K562 (cell line): ENCODE measurements around the gene AMBRA1. TPM values are rescaled to one million over a fixed set of nuclear protein-coding genes. Genes with fewer than 3 reads are reported as not detected.
A peak's percentile ranks its signal among the peaks of the same experiment; 100 is the strongest.

Experiments
- ATAC-seq: fragments of 200-7000 bp; cut with Tn5 transposase; 3 replicates; pipeline ENCODE4 v1.9.1; 2020; ENCODE audit warnings: moderate library complexity
- BruUV-seq: library from RNA; stranded (reverse); fragments of 400-500 nt; replicated peaks from 2 replicates; lab custom pipeline; 2021; lab: Mats Ljungman, UMichigan
- CTCF ChIA-PET: fragments of 300-600 bp; formaldehyde crosslinking; extraction: SDS; loops from one replicate; lab custom pipeline; 2021; ENCODE audit warnings: low intra/inter-chr PET ratio; lab: Yijun Ruan, JAX
- POLR2A ChIA-PET: fragments of 300-600, 350-650 bp; sonication (Branson Sonifier 250); formaldehyde crosslinking; extraction: SDS; loops from one replicate; lab custom pipeline; 2021; ENCODE audit warnings: antibody characterized with exemption, inconsistent platforms; lab: Yijun Ruan, JAX
- DNase-seq, 4 experiments: peaks; one replicate each; pipeline versions ENCODE4 v3.0.0 to v3.0.0-alpha.2; 2011 to 2018; ENCODE audit warnings: low spot score in 3 of 4, mixed read lengths in 3 of 4; ENCODE audit errors: extremely low read depth in 1 of 4
- FAIRE-seq: peaks from 2 replicates; lab custom pipeline; 2011; peaks lifted over from hg19 to GRCh38; lab: Jason Lieb, UNC
- H2AFZ ChIP-seq: 2 replicates; pipeline ENCODE4 v1.6.0; 2011; ENCODE audit warnings: low read depth, low read length, control low read depth, inconsistent platforms
- H3K27ac ChIP-seq: fragments of 200-600 bp; 3 replicates; pipeline ENCODE4 v1.8.0; 2011; ENCODE audit warnings: low read depth, mild to moderate bottlenecking, control low read depth, inconsistent platforms, low read length, moderate library complexity, mixed read lengths; ENCODE audit errors: extremely low read depth
- H3K27me3 ChIP-seq, 2 experiments: fragments of 300-600 bp in 1 of 2; 2 replicates in 1 of 2; 3 replicates in 1 of 2; pipeline versions ENCODE4 v1.6.0 to v1.8.0; 2011; ENCODE audit warnings: inconsistent platforms in 2 of 2, low read length in 2 of 2, mild to moderate bottlenecking in 1 of 2, mixed read lengths in 1 of 2, moderate library complexity in 1 of 2; ENCODE audit not compliant: control insufficient read depth in 2 of 2, insufficient read depth in 2 of 2
- H3K36me3 ChIP-seq: fragments of 300-600 bp; 3 replicates; pipeline ENCODE4 v1.8.0; 2011; ENCODE audit warnings: mild to moderate bottlenecking, low read length, inconsistent platforms; ENCODE audit not compliant: control insufficient read depth, insufficient read depth
- H3K4me1 ChIP-seq, 2 experiments: fragments of 200-600 bp in 1 of 2; replicated peaks in 1 of 2; 2 replicates in 1 of 2; 3 replicates in 1 of 2; pipeline versions ENCODE4 v1.5.1 to v1.8.0; 2011; ENCODE audit warnings: inconsistent platforms in 2 of 2, low read length in 2 of 2, mild to moderate bottlenecking in 1 of 2, mixed read lengths in 1 of 2, moderate library complexity in 1 of 2; ENCODE audit not compliant: control insufficient read depth in 2 of 2, insufficient read depth in 2 of 2
- H3K4me2 ChIP-seq: 2 replicates; pipeline ENCODE4 v1.6.1; 2011; ENCODE audit warnings: low read length, control low read depth, inconsistent platforms, mixed read lengths; ENCODE audit not compliant: insufficient read depth
- H3K4me3 ChIP-seq: fragments of 200-600 bp; sonication (generic), shearing (Covaris generic); 2 replicates; pipeline ENCODE4 v1.5.1; 2016; ENCODE audit warnings: control low read depth, inconsistent platforms
- H3K79me2 ChIP-seq: fragments of 200-600 bp; 3 replicates; pipeline ENCODE4 v1.8.0; 2011; ENCODE audit warnings: low read length, inconsistent platforms; ENCODE audit not compliant: control insufficient read depth, insufficient read depth
- H3K9ac ChIP-seq, 2 experiments: 2 replicates each; pipeline versions ENCODE4 v1.6.0 to v1.6.1; 2011; ENCODE audit warnings: low read depth in 2 of 2, low read length in 2 of 2, control low read depth in 1 of 2, inconsistent platforms in 1 of 2, mild to moderate bottlenecking in 1 of 2, mixed read lengths in 1 of 2; ENCODE audit not compliant: insufficient read depth in 1 of 2
- H3K9me1 ChIP-seq: one replicate; pipeline ENCODE4 v1.6.0; 2011; ENCODE audit warnings: inconsistent platforms, mild to moderate bottlenecking, low read length, moderate library complexity; ENCODE audit not compliant: control insufficient read depth, insufficient read depth
- H3K9me3 ChIP-seq: replicated peaks from 2 replicates; pipeline ENCODE4 v1.5.1; 2011; ENCODE audit warnings: low read depth, low read length, inconsistent platforms; ENCODE audit not compliant: control insufficient read depth, insufficient read depth
- H4K20me1 ChIP-seq: replicated peaks from 2 replicates; pipeline ENCODE4 v1.6.1; 2011; ENCODE audit warnings: low read length, inconsistent platforms, mixed read lengths; ENCODE audit not compliant: control insufficient read depth, insufficient read depth
- CEBPZ ChIP-seq: fragments of 150-350 bp; IDR thresholded peaks from 2 replicates; pipeline ENCODE4 v1.6.1; 2014; ENCODE audit warnings: low read depth, mild to moderate bottlenecking, low read length, borderline replicate concordance
- ELF2 ChIP-seq: fragments of 250-450 bp; sonication (Bioruptor Pico); IDR thresholded peaks from 2 replicates; pipeline ENCODE4 v1.5.0; 2021; ENCODE audit warnings: mild to moderate bottlenecking
- NCOA4 ChIP-seq: fragments of 450-650 bp; IDR thresholded peaks from 2 replicates; pipeline ENCODE4 v1.6.1; 2018; ENCODE audit warnings: mild to moderate bottlenecking; ENCODE audit not compliant: partially characterized antibody
- NFIC ChIP-seq: fragments of 450-650 bp; IDR thresholded peaks from 2 replicates; pipeline ENCODE4 v1.6.1; 2017; ENCODE audit warnings: mild to moderate bottlenecking, inconsistent platforms
- SP2 ChIP-seq: IDR thresholded peaks from 2 replicates; pipeline ENCODE4 v1.6.1; 2011; ENCODE audit warnings: mild to moderate bottlenecking, low read depth, low read length, moderate library complexity; ENCODE audit not compliant: poor library complexity, severe bottlenecking; ENCODE audit errors: extremely low read depth
- ZNF583 ChIP-seq: fragments of 250-450 bp; sonication (Bioruptor Pico); IDR thresholded peaks from 2 replicates; pipeline ENCODE4 v1.4.0; 2020
- WGBS: fragments of 100-300 bp; shearing (Covaris generic); methylation state at CpG from one replicate; pipeline ENCODE4 v1.1.6; 2016; ENCODE audit warnings: low coverage, mixed read lengths; ENCODE audit not compliant: insufficient coverage; ENCODE audit errors: missing lambda C conversion rate; 5-methylcytosine and 5-hydroxymethylcytosine counted together
- in situ Hi-C: fragments of 300-500 bp; cut with MboI; formaldehyde crosslinking; loops from 4 replicates; pipeline ENCODE4 v1.15.0; 2018; ENCODE audit warnings: inconsistent platforms, mixed read lengths
- intact Hi-C: fragments of 100-400 bp; cut with micrococcal nuclease; formaldehyde crosslinking; loops from 2 replicates; pipeline ENCODE4 v1.14.2; 2022
- polyA plus RNA-seq, 8 experiments: library from polyadenylated mRNA; depleted of rRNA in 4 of 8; stranded (reverse) in 5 of 8; unstranded in 3 of 8; fragments of >200 nt; fragmentation: Nextera tagmentation in 2 of 8; fragmentation: Illumina TruSeq in 1 of 8; extraction: Ambion mirVana in 2 of 8; extraction: Trizol in 1 of 8; gene quantifications; 2 replicates each; pipeline versions ENCODE4 v1.2.1 to v1.2.3, GENCODE V29; 2011 to 2014; ENCODE audit warnings: inconsistent platforms in 1 of 8, missing spikeins in 1 of 8
- total RNA-seq, 7 experiments: library from RNA; depleted of rRNA in 6 of 7; stranded (reverse); fragments of >200 nt in 6 of 7; fragmentation: Illumina TruSeq in 2 of 7; extraction: Trizol in 2 of 7; gene quantifications; 2 replicates each; pipeline versions ENCODE4 v1.2.1 to v1.2.3, GENCODE V29; 2011 to 2021; ENCODE audit warnings: low replicate concordance in 1 of 7
- TF ChIP-seq, protein P1 (sequence below): fragments of 450-650 bp; formaldehyde crosslinking; IDR thresholded peaks from 2 replicates; pipeline ENCODE4 v1.4.0; 2022; ENCODE audit warnings: missing genetic modification characterization
- TF ChIP-seq, protein P2 (sequence below): sonication (generic); formaldehyde crosslinking; IDR thresholded peaks from 2 replicates; pipeline ENCODE4 v1.8.0; 2022; ENCODE audit warnings: mild to moderate bottlenecking, missing genetic modification reagents

The AMBRA1 gene
- total and polyA plus RNA-seq, 9 of the 15 experiments (the other 6 are each of a cell fraction or from before 2014, with no cell fraction given), result 0.15 to 24.5 (median 13.0) TPM

- TF ChIP-seq ZNF583 (no peak), SP2 (no peak)
Measured at GRCh38 chr11:46414879-46415278, 178.9 kb downstream of the AMBRA1 start (continued).

DNA sequence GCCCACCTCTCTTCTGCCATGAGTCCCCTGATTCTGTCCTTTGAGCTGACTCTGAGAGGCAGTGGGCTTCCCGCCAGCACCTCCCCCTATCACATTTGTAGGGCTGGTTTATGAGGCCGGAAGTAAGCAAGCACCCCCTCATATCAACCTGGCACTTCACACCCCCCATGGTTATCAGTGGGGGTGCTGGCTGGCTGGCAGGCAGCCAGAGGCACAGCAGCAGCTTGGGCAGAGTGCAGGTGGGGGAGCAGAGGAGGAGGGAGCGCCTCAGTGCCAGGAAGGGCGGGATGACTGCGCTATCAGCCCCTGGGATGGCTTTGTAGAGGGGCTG, 179.4 kb downstream of the AMBRA1 start:
- ATAC-seq (no peak), DNase-seq (no peak), FAIRE-seq (no peak)
- no peaks in the 10 kb centered on the region for H3K79me2 ChIP-seq
- 95% methylated on average over 5 of the region's 5 CpGs for WGBS
- H3K4me1 ChIP-seq, result peaks cover 0 to 4% of the 10 kb centered on the region in 2 experiments; a peak in 1 of 5 replicates
- H3K27me3 ChIP-seq, result no peaks in the 10 kb centered on the region
- ChIA-PET CTCF (no interaction called here), POLR2A (interaction anchor here (0.6 to 1.2 kb wide), 4 partner anchors 17 to 223 kb away, joined by 3 to 4 read pairs (median 3); no protein-coding TSS in a partner anchor)
- no peaks in the 10 kb centered on the region; the same call in none of the 2 replicates for H4K20me1 ChIP-seq
- H3K27ac ChIP-seq, result no peak overlapping the region
- TF ChIP-seq, protein P1, sequence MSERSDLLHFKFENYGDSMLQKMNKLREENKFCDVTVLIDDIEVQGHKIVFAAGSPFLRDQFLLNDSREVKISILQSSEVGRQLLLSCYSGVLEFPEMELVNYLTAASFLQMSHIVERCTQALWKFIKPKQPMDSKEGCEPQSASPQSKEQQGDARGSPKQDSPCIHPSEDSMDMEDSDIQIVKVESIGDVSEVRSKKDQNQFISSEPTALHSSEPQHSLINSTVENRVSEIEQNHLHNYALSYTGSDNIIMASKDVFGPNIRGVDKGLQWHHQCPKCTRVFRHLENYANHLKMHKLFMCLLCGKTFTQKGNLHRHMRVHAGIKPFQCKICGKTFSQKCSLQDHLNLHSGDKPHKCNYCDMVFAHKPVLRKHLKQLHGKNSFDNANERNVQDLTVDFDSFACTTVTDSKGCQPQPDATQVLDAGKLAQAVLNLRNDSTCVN (CRISPR knock-in tag), result no peak
- TF ChIP-seq CEBPZ, result no peak
- no peak for TF ChIP-seq ELF2 (CRISPR knock-in tag)
- peak; percentile 50; the same call in 1 of the 2 replicates for TF ChIP-seq NFIC
- TF ChIP-seq NCOA4, result no peak
- TF ChIP-seq, protein P2, sequence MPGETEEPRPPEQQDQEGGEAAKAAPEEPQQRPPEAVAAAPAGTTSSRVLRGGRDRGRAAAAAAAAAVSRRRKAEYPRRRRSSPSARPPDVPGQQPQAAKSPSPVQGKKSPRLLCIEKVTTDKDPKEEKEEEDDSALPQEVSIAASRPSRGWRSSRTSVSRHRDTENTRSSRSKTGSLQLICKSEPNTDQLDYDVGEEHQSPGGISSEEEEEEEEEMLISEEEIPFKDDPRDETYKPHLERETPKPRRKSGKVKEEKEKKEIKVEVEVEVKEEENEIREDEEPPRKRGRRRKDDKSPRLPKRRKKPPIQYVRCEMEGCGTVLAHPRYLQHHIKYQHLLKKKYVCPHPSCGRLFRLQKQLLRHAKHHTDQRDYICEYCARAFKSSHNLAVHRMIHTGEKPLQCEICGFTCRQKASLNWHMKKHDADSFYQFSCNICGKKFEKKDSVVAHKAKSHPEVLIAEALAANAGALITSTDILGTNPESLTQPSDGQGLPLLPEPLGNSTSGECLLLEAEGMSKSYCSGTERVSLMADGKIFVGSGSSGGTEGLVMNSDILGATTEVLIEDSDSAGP, result no peak
- no peaks in the 10 kb centered on the region for H3K9me1 ChIP-seq
- BruUV-seq, result no TSS peak
- in situ Hi-C loops (no loop called here), intact Hi-C loops (loop anchor here (5.0 kb wide), 1 partner anchor 123 kb away; no protein-coding TSS in a partner anchor)
- H3K9me3 ChIP-seq, result no peaks in the 10 kb centered on the region
- H3K4me2 ChIP-seq, result no peak overlapping the region
- no peak overlapping the region for H3K4me3 ChIP-seq
- no peak overlapping the region for H3K9ac ChIP-seq
- H2AFZ ChIP-seq, result no peak overlapping the region
- peaks cover 65% of the 10 kb centered on the region; the same call in 2 of the 3 replicates for H3K36me3 ChIP-seq
